ENCODE data around the gene SNORC.

SNORC gene

DNA sequence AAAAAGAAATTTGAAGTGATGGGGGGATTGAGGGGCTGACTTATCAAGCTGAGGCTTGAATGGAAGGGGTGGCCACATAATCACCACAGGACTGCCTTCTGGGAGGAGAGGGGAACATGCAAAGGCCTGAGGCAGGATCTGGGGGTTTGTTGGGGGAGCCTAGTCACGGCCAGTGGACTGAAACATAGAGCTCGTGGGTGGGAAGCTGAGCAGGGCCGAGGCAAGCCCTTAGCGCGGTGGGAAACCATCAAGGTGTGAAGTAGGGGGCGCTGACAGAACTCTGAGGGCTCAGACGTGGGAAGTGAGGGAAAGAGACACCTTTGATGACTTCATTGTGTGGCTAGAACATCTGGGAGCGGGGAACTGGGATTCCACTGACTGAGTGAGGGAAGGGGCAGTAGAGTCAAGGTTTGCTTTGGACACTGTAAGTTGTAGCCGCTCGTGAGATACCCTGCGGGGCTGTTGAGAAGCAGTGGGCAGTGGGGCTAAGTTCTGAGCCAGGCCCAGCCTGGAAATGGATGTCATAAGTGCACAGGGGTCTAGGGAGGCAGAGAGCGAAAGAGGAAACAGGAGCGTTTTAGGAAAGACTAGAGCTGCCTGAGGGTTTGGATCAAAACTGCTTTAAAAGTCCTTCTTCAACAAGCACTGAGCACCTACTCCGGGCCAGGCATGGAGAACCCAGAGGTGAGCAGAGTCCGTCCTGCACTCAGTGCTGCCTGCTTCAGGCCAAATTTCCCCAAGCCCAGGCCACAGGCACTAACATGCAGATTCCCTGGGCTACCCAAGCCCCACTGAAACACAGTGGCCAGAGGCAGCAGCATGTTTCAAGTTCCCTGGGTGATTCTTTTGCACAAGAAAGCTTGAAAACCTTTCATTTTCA, 686 bp upstream of the SNORC start:
- DNase-seq (ENCODE audit: low spot score), result no peak

DNA sequence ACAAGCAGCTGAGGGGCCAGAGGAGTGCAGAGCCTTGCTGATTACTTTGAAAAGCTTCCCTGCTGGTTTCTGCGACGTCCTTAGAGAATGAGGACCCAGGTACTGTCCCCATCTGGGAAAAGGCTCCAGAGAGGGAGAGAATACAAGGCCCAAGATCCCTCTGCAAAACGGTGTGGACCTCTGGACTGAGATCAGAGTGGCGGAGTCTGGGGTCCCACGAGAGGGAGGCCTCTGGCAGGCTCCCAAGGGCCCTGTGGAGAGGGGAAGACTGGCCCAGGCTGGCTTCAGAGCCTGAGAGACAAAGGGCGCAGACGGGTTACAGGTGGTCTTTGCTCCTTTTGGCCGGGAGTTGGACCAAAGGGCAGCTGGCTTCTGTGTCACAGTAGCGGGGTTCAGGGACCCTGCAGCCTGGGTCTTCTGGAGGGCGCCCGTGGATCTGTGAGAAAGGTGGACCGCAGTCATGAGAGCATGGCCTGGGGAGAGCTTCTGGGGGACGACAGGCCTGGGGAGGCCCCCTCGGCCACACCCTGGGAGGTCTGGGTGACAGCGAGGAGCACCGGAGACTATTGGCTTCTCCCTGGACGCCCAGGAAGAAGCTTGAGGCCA, 805 bp downstream of the SNORC start:
- DNase-seq (ENCODE audit: low spot score), result no peak

DNA sequence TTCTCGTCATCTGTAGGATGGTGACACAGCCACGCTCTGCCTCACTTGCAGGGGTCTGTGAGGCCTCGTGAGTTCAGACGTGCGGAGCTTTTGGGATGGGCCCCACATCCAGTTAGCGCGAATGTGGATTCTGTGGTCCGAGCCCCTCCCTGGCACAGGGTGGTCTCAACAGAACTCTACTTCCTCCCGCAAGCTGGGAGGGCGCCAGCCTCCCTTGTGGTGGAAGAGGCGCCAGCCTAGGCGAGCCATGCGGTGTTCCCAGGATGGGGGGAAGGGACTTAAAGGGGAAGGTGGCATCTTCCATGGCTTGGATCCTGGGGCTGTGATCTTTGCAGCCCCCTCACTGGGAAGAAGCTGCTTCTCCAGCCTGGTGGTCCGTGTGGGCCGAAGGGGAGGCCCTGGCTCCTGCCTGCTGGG, 1.4 kb downstream of the SNORC start:
- no peak for DNase-seq (ENCODE audit: low spot score)

DNA sequence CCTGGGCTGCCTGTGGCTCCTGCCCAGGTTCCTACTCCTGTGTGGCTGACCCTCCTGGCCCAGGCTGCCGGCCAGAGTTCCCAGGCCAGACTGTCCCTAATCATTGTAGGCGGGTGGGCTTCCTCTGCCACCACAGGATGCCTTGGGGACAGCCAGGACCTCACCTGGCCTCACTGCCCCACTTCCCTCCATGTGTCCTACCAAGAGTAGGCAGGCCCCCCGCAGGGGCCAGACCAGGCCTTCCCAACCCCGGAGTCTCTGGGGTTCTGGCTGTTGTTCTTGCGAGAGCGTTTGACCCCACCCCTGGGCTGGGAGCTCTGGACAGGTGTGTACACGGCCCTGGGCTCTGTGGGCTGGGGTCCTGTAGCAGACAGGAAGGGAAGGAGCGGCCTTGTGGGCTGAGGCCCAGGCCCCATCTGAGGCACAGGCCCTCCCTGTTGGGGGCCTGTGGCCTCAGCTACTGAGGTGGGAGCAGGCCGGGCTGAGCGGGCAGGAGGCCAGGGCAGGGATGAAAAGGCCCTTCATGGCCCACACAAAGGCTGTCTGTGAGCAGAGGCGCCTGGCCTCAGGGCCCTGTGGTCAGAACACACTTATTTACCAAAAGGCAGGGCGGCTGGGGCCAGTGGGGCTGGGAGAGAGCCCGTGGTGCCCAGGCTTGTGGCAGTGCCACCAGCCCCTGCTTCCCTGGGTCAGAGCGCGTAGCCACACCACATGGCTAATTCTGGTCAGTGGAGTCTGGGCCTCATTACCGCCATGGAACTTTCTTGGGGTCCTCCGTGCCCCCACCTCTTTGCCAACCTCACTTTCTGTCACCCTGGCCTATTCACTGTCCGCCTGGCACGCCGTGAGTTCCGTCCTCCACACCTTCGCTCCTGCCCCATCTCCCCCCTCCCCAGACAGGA, 2.0 kb downstream of the SNORC start:
- no peak for DNase-seq (ENCODE audit: low spot score)

DNA sequence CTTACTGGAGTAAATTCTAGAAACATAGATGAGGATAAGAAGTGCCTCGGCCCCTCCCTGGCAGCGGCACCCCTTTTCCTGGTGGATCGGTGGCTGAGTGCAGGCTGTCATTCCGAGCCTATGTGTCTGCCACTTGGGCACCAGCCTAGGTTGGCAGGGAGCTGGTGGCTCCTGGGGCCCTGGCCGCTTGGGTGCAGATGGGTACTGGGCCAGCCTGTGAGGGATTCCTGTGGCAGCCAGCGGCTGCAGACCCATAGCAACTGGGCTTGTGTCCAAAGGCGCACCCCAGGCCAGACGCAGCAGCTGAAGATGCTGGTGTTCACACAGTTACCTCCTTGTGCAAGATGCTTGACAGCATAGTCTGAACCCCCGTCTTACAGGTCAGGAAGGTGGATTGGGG, 2.8 kb downstream of the SNORC start:
- no peak for DNase-seq (ENCODE audit: low spot score)

DNA sequence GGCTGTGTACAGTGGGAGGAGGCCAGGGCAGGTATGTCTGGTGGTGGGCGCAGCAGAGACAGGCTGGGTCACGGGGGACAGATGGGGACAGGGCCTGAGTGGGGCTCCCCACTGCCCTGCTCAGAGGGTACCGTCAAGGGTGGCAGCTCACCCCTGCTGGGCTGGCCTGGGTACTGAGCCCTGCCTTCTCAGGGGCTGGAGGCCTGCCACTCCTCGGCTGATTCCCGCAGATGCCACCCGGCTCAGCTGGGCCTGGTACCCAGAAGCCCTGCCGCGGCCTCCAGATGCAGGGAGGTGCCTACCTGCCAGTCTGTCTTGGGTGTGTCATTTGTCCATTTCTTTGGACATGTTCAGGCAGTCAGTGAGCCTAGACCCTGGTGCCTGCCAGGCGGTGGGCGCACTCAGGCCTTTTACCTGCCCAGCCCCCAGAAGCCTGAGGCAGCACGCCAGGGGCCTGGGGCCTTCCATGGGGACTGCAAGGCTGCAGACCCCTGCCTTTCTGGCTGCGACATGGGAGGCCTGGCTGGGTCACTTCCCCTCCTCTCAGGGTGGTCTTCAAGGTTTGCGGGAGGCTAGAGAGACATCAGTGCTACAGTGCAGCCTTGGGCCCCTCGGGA, 3.3 kb downstream of the SNORC start:
- DNase-seq (ENCODE audit: low spot score), result no peak

DNA sequence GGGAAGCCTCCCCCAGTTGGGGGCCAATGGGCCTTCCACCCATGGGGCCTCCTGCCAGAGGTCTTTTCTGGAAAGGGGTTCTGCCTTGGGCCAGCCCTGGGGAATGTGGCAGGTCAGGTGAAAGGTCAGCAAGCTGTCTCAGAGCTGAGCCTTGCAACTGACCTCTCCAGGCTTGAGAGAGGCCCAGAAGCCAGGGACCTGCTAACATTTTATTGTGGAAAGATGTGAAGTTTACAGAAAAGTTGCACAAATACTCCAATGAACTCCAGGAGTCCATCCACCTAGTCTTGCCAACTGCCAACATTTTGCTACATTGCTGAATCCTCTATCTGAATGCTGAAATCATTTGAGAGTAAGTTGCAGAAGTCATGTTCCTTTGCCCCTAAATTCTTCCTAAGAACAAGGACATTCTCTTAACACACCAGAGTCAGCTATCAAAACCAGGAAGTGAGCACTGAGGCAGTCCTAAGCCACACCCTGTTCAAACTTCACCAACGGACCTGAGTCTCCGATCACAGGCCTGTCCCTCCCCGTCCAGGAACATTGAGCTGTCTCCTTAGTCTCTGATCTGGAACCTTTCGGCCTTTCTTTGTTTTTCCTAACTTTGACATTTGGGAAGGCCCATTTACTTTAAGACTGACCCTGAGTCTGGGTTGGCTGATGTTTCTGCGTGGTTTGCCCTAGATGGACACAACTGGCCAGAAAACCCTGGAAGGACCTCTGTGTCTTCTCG, 4.0 kb downstream of the SNORC start:
- DNase-seq (ENCODE audit: low spot score), result peak; percentile 75

DNA sequence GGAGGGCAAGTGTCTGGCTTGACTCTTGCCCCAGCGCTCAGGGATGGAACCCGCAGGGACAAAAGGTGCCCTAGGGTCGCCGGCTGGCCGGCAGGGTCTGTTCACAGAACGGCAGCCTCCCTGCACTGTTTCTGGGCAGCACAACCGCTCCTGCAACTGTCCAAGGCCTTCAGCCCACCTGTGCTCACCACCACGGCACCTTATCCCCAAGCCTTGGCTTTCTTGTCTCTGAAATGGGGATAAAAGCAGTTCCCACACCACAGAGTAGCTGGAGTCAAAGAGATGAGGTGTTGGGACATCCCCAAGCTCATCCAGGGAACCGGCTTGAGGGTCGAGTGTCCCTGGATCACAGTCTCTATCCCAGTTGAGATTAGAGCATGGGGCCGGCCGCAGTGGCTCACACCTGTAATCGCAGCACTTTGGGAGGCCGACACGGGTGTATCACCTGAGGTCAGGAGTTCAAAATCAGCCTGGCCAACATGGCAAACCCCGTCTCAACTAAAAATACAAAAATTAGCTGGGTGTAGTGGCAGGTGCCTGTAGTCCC, 4.7 kb downstream of the SNORC start:
- DNase-seq (ENCODE audit: low spot score), result no peak

DNA sequence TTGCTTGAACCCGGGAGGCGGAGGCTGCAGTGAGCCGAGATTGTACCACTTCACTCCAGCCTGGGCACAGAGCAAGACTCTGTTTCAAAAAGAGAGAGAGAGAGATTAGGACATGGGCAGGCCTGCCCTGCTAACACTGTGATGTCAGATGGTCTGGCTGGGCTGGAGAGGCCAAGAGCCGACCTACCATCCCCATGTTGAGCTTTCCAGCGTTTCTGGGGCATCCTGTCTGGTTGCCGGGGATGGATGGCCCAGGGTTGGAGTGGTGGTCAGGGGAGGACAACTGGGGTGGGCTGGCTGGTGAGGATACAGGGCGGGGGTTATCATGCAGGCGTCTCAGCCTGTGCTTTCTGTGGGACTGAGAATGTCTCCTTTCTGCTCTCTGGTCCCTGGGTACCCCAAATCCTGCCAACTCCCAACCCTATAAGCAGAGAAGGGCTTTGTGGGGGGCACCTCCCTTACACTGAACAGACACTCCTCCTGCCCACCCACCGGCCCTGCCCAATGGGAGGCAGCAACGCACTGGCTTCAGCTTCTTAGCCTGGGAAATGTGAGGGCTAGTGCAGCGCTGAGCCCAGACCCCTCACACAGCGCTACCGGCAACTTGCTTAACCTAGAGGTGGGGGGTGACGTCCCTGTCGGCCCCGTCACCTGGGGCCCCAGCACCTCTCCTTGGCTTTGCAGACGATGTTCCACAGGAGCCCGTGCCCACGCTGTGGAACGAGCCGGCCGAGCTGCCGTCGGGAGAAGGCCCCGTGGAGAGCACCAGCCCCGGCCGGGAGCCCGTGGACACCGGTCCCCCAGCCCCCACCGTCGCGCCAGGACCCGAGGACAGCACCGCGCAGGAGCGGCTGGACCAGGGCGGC, 5.4 kb downstream of the SNORC start:
- DNase-seq (ENCODE audit: low spot score), result peak; percentile 23

DNA sequence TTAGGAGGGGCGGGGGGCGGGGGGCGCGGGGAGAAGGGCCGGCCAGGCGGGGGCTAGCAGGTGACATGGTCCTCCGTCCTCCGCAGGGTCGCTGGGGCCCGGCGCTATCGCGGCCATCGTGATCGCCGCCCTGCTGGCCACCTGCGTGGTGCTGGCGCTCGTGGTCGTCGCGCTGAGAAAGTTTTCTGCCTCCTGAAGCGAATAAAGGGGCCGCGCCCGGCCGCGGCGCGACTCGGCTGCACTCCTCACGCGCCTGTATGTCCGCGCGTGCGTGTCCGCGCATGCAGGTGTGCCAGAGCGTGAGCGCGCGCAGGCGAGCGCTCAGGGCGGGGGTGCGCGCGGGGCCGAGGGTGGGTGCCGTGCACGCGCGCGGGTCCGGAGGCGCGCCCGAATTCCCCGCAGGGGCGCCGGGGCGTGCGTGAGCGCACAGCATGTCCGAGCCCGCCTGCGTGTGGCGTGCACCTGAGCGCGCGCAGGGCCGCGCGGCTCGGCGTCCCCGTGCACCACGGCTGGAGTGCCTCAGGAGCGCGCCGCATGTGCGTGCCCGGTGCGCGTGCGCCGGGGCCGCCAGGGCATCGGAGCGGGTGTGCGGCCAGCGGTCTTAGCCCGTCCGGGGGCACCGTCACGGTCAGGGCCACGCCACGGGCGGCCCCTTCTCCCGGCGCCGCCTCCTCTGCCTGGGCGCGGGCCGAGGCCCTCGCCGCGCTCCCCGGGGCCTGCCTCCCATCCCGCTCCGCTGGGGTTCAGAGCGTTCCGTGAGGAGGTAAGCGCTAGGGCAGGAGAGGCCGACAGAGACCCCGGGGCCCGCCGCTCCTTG, 6.3 kb downstream of the SNORC start:
- DNase-seq (ENCODE audit: low spot score), result peak; percentile 70

DNA sequence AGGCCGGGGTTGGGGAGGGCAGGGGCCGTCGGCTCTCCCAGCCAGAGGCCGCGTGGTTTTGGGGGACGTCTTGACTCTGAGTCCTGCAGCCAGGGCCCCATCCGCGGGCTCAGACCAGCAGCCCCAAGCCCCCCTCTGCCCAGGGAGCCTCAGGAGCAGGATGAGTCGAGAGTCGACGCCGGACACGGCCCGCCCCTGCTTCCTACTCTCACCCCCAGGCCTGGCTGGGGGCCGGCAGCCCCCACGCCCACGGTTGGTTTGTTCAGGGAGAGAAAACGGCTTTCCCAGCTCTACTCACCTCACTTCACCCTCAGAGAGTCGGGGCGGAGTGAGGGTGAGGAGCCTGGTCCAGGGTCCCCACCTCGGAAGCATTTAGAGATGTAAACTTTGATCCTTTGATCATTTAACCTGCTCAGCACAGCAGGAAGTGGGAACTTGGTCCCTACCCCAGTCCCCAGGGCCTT, 6.9 kb downstream of the SNORC start:
- DNase-seq (ENCODE audit: low spot score), result no peak

DNA sequence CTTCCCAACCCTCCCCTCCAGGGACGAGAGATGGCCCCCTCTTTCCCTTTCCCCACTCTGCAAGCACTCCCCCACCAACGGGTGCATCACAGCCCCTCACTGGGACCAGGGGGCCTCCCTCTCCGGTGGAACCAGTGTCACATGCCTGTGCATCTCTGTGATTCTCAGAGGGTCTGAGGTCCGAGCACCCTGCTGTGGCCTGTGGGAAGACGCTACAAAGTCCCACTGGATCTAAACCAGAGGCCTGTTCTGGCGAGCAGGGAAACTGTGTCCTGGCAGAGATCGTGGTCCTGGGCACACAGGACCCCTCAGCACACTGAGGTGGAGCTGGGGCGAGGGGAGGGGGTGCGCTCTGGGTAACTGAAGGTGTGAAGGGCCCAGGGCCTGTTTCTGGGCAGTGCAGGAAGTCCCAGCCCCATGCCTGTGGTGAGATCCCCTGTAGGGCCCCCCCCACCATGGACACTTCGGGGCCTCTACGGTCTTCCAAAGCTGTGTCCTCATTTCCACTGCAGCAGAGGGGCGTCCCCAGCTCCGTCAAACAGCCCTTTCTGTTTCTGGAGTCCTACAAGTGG, 8.0 kb downstream of the SNORC start:
- no peak for DNase-seq (ENCODE audit: low spot score)

DNA sequence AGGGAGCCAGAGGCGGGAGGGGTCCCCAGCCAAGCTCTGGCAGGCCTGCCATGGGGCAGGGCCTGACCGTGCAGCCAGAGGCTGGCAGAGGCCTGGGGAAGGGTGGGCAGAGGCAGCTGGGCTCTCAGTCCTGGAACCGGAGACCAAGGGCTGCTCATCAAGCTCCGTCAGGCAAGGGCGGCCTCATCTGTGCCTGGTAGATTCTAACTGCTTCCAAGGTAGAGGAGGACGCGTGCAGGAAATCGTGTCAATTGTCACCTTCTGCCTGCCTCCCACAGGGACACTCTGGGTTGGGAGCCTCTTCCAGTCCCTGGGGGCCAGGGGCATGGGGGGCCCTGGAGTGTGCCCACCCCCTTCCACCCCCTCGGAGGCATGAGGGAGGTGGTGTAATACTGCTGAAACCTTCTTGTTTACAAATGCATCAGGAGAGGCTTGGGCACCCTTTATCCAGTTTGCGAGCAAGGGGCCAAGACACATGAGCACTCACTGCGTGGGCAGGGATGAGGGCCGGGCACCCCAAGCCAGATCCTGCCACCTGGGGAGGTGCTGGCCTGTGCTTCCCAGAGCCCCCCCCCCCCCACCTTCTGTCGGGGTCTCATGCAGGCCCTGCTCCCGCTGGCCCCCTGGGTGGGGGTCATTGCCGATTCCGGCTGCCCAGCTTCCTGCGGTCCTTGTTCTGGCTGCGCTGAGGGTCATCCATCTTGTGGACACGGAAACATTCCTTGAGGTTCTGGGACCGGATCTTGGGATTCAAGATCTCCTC, 9.0 kb downstream of the SNORC start:
- DNase-seq (ENCODE audit: low spot score), result no peak

DNA sequence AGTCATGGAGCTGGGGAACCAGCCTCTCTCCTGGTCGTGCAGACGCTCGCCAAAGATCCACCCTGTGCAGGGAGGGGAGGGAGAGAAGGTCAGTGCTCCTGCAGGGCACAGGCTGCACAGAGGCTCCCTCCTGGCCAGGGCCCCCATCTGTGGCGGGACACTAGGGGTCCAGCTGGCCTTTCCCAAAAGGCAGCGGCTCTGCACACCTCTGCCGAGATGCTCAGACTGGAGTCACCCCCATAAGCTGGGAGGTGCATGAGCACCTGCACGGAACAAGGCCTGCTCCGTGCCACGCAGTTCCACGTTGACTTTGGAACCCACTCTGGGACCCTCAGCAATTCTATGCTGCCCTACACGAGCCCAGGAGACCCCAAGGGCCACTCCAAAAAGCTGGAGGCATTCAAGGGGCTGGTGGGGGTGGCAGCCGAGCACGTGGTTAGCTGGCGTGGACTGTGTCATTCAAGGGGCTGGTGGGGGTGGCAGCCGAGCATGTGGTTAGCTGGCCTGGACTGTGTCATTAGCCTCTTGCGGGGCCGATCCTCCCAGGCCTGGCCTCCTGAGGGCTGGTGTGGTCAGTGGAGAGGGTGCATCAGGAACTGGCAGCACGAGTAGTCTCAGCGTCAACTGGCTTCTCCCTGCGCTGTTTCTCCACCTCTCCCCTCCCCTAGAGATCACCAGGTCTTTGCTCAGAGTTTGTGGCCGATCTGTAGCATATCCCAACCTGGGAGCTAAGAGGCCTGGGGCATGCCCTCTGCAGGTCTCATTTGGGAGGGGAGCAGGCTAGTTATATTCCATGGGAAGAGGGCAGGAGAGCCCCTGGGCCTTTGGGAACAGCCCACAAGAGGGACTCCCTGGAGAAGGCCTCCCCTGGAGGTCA, 9.8 kb downstream of the SNORC start:
- no peak for DNase-seq (ENCODE audit: low spot score)

DNA sequence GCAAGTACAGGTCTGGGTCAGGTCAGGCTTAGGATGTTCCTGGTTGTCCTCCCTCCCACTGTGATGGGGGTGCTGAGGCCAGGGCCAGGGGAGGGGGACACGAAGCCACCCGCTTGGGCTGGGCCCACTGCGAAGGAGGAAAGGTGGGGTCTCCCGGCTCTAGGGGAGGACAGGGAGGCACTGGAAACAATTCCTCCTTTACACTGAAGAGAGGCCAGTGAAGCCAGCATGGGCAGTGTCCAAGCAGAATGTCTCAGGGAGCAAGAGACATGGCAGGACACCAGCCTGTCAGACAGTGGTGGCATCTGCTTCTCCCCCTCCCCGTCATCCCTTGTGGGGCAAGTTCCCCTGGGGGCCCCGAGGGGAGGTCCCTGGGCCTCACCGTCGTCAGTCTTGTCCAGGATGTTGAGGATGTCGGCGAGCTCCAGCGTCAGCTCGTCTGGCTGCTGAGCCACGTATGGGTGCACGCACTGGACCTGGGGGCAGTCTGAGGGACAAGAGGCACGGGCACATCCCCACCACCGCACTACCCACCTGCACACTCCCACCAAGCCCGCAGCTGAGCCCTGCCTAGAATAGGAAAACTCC, 10.8 kb downstream of the SNORC start:
- DNase-seq (ENCODE audit: low spot score), result no peak

DNA sequence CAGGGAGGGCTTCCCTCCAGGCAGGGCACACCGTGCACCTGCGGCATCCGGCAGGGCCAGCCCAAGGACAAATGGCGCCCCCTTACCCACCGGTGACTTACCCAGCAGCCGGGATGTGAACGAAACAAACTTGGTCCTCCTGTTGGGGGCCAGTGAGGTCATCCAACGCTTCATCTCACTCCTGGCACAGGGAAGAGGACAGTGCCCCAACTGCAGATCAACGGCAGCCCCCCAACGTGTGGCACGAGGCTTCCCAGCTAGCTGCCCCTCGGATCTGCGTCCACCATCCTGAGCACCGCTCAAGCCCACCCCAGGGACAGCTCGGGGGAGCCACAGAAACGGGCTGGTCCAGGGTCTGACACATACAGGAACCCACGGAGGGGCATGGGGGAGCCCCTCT, 12.0 kb downstream of the SNORC start:
- no peak for DNase-seq (ENCODE audit: low spot score)

Measured in LoVo (cell line).